H9 (cell line): Measurements from ENCODE around the gene RPRD1A. TPM values are rescaled to one million over a fixed set of nuclear protein-coding genes. Genes with fewer than 3 reads are reported as not detected.

Experiments
- DNase-seq: peaks from one replicate; pipeline ENCODE4 v3.0.0-alpha.2; 2017
- H2AFZ ChIP-seq: one replicate; pipeline ENCODE4 v1.6.1; 2013; ENCODE audit warnings: mild to moderate bottlenecking, low read length, control low read depth, moderate library complexity
- H2AK5ac ChIP-seq: 2 replicates; pipeline ENCODE4 v1.6.1; 2013; ENCODE audit warnings: low read length, control low read depth, mixed read lengths; ENCODE audit not compliant: insufficient read length
- H2BK120ac ChIP-seq: one replicate; pipeline ENCODE4 v1.6.1; 2013; ENCODE audit warnings: low read depth, mild to moderate bottlenecking, low read length, control low read depth, inconsistent platforms; ENCODE audit not compliant: poor library complexity, severe bottlenecking
- H2BK12ac ChIP-seq: 2 replicates; pipeline ENCODE4 v1.6.1; 2013; ENCODE audit warnings: low read length, control low read depth, mixed read lengths, low read depth; ENCODE audit not compliant: insufficient read length
- H2BK15ac ChIP-seq: 2 replicates; pipeline ENCODE4 v1.6.1; 2013; ENCODE audit warnings: low read depth, low read length, control low read depth
- H2BK20ac ChIP-seq: one replicate; pipeline ENCODE4 v1.6.1; 2013; ENCODE audit warnings: low read depth, mild to moderate bottlenecking, low read length, control low read depth, inconsistent platforms; ENCODE audit not compliant: poor library complexity, severe bottlenecking
- H2BK5ac ChIP-seq: 2 replicates; pipeline ENCODE4 v1.6.1; 2013; ENCODE audit warnings: low read length, control low read depth, mixed read lengths; ENCODE audit not compliant: insufficient read length
- H3K14ac ChIP-seq: 2 replicates; pipeline ENCODE4 v1.6.1; 2013; ENCODE audit warnings: low read length, control low read depth; ENCODE audit not compliant: insufficient read depth
- H3K18ac ChIP-seq: 2 replicates; pipeline ENCODE4 v1.6.1; 2013; ENCODE audit warnings: low read depth, mild to moderate bottlenecking, mixed read lengths, low read length, control low read depth; ENCODE audit not compliant: insufficient read length
- H3K23ac ChIP-seq: 2 replicates; pipeline ENCODE4 v1.6.1; 2013; ENCODE audit warnings: low read length, control low read depth, mixed read lengths, low read depth; ENCODE audit not compliant: insufficient read length
- H3K23me2 ChIP-seq: 2 replicates; pipeline ENCODE4 v1.6.1; 2013; ENCODE audit warnings: low read depth, mild to moderate bottlenecking, mixed read lengths, low read length, control low read depth; ENCODE audit not compliant: insufficient read length, poor library complexity, severe bottlenecking
- H3K27ac ChIP-seq: 2 replicates; pipeline ENCODE4 v1.5.1; 2013; ENCODE audit warnings: low read length, control low read depth, mixed read lengths, low read depth; ENCODE audit not compliant: insufficient read length
- H3K27me3 ChIP-seq: 2 replicates; pipeline ENCODE4 v1.6.1; 2013; ENCODE audit warnings: low read length, control low read depth, inconsistent platforms; ENCODE audit not compliant: insufficient read depth
- H3K4ac ChIP-seq: 2 replicates; pipeline ENCODE4 v1.6.1; 2013; ENCODE audit warnings: low read depth, mild to moderate bottlenecking, control low read depth, inconsistent platforms, low read length, moderate library complexity
- H3K4me1 ChIP-seq: 2 replicates; pipeline ENCODE4 v1.6.1; 2013; ENCODE audit warnings: low read length, control low read depth, inconsistent platforms; ENCODE audit not compliant: insufficient read depth
- H3K4me2 ChIP-seq: 2 replicates; pipeline ENCODE4 v1.6.1; 2013; ENCODE audit warnings: low read length, control low read depth, mixed read lengths; ENCODE audit not compliant: insufficient read length, insufficient read depth
- H3K56ac ChIP-seq: 2 replicates; pipeline ENCODE4 v1.6.1; 2013; ENCODE audit warnings: low read depth, mild to moderate bottlenecking, mixed read lengths, low read length, control low read depth; ENCODE audit not compliant: insufficient read length
- H3K79me1 ChIP-seq: 2 replicates; pipeline ENCODE4 v1.6.1; 2013; ENCODE audit warnings: low read depth, mild to moderate bottlenecking, moderate library complexity, low read length, control low read depth, inconsistent platforms; ENCODE audit not compliant: insufficient read depth, poor library complexity, severe bottlenecking
- H3K79me2 ChIP-seq: 2 replicates; pipeline ENCODE4 v1.6.1; 2013; ENCODE audit warnings: low read length, control low read depth, inconsistent platforms; ENCODE audit not compliant: insufficient read depth
- H3K9ac ChIP-seq: 2 replicates; pipeline ENCODE4 v1.6.1; 2013; ENCODE audit warnings: low read length, control low read depth, mixed read lengths; ENCODE audit not compliant: insufficient read length; ENCODE audit errors: extremely low read depth
- H3K9me3 ChIP-seq: one replicate; pipeline ENCODE4 v1.6.1; 2013; ENCODE audit warnings: low read depth, low read length, inconsistent platforms; ENCODE audit not compliant: control insufficient read depth
- H3T11ph ChIP-seq: one replicate; pipeline ENCODE4 v1.6.1; 2013; ENCODE audit warnings: mild to moderate bottlenecking, low read length, control low read depth, inconsistent platforms
- H4K20me1 ChIP-seq: one replicate; pipeline ENCODE4 v1.6.1; 2013; ENCODE audit not compliant: control insufficient read depth, insufficient read length, insufficient read depth
- H4K5ac ChIP-seq: 2 replicates; pipeline ENCODE4 v1.6.1; 2013; ENCODE audit warnings: low read depth, mild to moderate bottlenecking, mixed read lengths, low read length, control low read depth; ENCODE audit not compliant: insufficient read length
- H4K8ac ChIP-seq: replicated peaks from 2 replicates; pipeline ENCODE4 v1.6.1; 2013; ENCODE audit warnings: low read length, control low read depth, mixed read lengths, low read depth; ENCODE audit not compliant: insufficient read length
- H4K91ac ChIP-seq: 2 replicates; pipeline ENCODE4 v1.6.1; 2013; ENCODE audit warnings: low read depth, mild to moderate bottlenecking, moderate library complexity, mixed read lengths, low read length, control low read depth; ENCODE audit not compliant: insufficient read length
- H3K27ac Mint-ChIP-seq, 3 experiments: 2 replicates in 2 of 3; 3 replicates in 1 of 3; pipeline ENCODE4 v1.8.0; 2020 to 2021; ENCODE audit warnings: mixed read lengths in 3 of 3, mild to moderate bottlenecking in 1 of 3, moderate library complexity in 1 of 3
- H3K27me3 Mint-ChIP-seq: 2 replicates; pipeline ENCODE4 v1.8.0; 2021; ENCODE audit warnings: low read depth, mild to moderate bottlenecking, moderate library complexity, mixed read lengths
- H3K36me3 Mint-ChIP-seq, 3 experiments: 2 replicates in 2 of 3; 3 replicates in 1 of 3; pipeline ENCODE4 v1.8.0; 2020 to 2021; ENCODE audit warnings: low read depth in 3 of 3, mixed read lengths in 3 of 3; ENCODE audit not compliant: insufficient read depth in 1 of 3
- H3K4me1 Mint-ChIP-seq, 2 experiments: 2 replicates each; pipeline ENCODE4 v1.8.0; 2020; ENCODE audit warnings: mixed read lengths in 2 of 2
- H3K4me3 Mint-ChIP-seq, 2 experiments: 2 replicates in 1 of 2; 3 replicates in 1 of 2; pipeline ENCODE4 v1.8.0; 2020 to 2021; ENCODE audit warnings: mild to moderate bottlenecking in 2 of 2, mixed read lengths in 2 of 2, moderate library complexity in 1 of 2
- H3K9me3 Mint-ChIP-seq, 2 experiments: 2 replicates in 1 of 2; 3 replicates in 1 of 2; pipeline ENCODE4 v1.8.0; 2020; ENCODE audit warnings: mild to moderate bottlenecking in 2 of 2, mixed read lengths in 2 of 2, moderate library complexity in 1 of 2
- total RNA-seq: library from RNA; stranded (reverse); gene quantifications from 2 replicates; pipeline ENCODE4 v1.2.1, GENCODE V29; 2021
- TF ChIP-seq, protein P1 (sequence below): fragments of 200-600 bp; sonication (generic); conservative IDR thresholded peaks from 3 replicates; pipeline ENCODE4 v1.8.0; 2021; ENCODE audit warnings: antibody characterized with exemption, mild to moderate bottlenecking

The RPRD1A gene
- total RNA-seq, 1 experiment from 2014 or later, result 107 TPM

DNA sequence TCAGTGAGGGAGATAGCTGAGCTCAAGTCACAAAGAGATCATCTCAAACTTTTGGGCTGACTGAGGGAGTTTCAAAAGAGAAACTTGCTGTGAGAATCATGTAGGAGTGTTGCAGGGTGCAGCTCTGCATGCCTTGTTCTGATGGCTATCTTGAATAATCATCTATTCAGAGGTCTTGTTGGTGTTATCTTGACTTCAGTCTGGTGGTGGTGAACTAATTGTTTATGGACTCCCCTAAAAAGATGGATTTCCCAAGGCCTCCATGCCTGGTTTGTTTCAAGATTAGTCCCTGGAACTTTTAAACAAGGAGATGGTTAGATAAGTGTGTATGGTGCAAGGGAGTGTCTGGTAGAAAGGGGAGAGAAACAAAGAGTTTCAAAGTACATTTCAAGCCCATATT lies 32.0 kb upstream of the RPRD1A start:
- H3K36me3 Mint-ChIP-seq, result peaks cover 0 to 15% (median 11%) of the 10 kb centered on the region in 3 experiments; a peak in 5 of 7 replicates
- Histone ChIP-seq H3K4ac (no peak overlapping the region), H2BK12ac (no peak overlapping the region), H3T11ph (no peak overlapping the region), H2BK120ac (no peak overlapping the region), H3K79me1 (no peaks in the 10 kb centered on the region), H4K20me1 (no peaks in the 10 kb centered on the region), H3K4me1 (no peaks in the 10 kb centered on the region), H3K23ac (no peak overlapping the region), H3K27ac (no peak overlapping the region), H2AFZ (no peak overlapping the region), H3K23me2 (no peaks in the 10 kb centered on the region), H3K9ac (no peak overlapping the region), H3K27me3 (no peaks in the 10 kb centered on the region), H3K14ac (no peak overlapping the region), H3K18ac (no peak overlapping the region), H2BK5ac (no peak overlapping the region), H3K79me2 (no peaks in the 10 kb centered on the region), H3K4me2 (no peak overlapping the region), H2AK5ac (no peak overlapping the region), H4K8ac (no peak overlapping the region), H4K5ac (no peak overlapping the region), H2BK20ac (no peak overlapping the region), H3K56ac (no peak overlapping the region), H4K91ac (no peak overlapping the region), H3K9me3 (peaks cover 11% of the 10 kb centered on the region), H2BK15ac (no peak overlapping the region)
- DNase-seq, result no peak
- H3K27ac Mint-ChIP-seq, result no peak overlapping the region
- TF ChIP-seq, protein P1, sequence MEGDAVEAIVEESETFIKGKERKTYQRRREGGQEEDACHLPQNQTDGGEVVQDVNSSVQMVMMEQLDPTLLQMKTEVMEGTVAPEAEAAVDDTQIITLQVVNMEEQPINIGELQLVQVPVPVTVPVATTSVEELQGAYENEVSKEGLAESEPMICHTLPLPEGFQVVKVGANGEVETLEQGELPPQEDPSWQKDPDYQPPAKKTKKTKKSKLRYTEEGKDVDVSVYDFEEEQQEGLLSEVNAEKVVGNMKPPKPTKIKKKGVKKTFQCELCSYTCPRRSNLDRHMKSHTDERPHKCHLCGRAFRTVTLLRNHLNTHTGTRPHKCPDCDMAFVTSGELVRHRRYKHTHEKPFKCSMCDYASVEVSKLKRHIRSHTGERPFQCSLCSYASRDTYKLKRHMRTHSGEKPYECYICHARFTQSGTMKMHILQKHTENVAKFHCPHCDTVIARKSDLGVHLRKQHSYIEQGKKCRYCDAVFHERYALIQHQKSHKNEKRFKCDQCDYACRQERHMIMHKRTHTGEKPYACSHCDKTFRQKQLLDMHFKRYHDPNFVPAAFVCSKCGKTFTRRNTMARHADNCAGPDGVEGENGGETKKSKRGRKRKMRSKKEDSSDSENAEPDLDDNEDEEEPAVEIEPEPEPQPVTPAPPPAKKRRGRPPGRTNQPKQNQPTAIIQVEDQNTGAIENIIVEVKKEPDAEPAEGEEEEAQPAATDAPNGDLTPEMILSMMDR, result no peak
- H3K27me3 Mint-ChIP-seq, result no peaks in the 10 kb centered on the region
- no peak overlapping the region for H3K4me3 Mint-ChIP-seq
- H3K9me3 Mint-ChIP-seq, result peaks cover 18 to 21% of the 10 kb centered on the region in 2 experiments
- H3K4me1 Mint-ChIP-seq, result no peaks in the 10 kb centered on the region
